ENCODE measurements around the gene WDR1.
A peak's percentile ranks its signal among the peaks of the same experiment; 100 is the strongest.

WDR1 gene, protein sequence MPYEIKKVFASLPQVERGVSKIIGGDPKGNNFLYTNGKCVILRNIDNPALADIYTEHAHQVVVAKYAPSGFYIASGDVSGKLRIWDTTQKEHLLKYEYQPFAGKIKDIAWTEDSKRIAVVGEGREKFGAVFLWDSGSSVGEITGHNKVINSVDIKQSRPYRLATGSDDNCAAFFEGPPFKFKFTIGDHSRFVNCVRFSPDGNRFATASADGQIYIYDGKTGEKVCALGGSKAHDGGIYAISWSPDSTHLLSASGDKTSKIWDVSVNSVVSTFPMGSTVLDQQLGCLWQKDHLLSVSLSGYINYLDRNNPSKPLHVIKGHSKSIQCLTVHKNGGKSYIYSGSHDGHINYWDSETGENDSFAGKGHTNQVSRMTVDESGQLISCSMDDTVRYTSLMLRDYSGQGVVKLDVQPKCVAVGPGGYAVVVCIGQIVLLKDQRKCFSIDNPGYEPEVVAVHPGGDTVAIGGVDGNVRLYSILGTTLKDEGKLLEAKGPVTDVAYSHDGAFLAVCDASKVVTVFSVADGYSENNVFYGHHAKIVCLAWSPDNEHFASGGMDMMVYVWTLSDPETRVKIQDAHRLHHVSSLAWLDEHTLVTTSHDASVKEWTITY

DNA sequence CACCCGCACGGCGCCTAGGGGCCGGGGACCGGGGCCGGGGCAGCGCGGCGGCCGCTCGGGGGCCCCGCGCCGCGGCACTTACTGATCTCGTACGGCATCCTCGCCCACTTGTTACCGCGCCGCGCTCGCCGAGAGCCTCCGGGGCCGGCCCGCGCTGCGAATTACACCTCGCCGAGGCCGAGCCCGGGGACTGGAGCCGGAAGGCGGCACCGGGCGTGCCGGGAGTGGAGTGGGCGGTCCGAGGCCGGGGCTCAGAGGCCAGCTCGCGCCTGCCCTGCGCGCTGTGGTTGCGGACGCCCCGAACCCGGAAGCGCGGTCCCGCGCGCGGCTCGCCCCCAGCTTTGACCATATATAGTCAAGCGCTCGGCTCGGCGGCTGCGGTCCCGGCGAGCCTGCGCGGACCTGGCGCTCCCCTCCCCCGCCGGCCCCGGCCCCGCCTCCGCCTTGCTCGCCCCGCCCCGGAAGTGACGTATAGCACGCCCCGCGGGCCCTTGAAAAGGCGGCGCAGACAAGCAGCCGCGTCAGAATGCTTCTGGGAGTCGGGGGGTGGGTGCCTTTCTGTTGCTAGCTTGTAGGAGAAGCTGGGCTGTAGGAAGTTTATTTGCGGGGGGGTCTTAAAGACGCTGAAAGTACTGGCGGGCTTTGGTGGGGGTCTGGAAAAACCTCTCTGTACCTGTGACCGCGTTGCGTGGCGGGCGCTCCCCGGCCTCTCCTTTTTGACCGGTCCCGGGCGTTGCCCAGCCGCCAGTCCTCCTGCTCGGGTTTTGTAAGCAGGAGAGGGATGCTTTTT lies at the start of gene WDR1:
TSS of gene WDR1 (minus strand) at position 231 of the 790 bp plus-strand sequence. CDS start at position 98, 133 bp downstream.
- DNase-seq = peak; percentile 76

DNA sequence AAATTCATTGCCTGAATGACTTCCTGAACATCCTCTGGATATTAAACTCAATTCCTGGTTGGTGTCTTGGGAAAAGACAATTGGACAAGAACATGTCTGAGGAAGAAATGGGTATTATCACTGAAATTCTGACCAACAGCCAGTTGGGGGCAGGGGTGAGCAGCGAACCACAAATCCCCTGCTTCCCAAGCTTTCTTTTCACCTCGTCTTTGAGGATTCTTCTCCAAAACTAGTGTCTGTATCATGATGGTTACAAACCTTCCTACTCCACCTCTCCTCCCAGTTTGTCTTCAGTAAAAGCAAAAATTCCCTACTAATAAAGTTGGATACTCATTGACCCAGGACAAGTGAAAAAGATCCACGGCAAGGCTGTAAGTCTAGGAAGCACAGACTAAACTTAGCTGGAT lies 48.3 kb upstream of the WDR1 start:
- no peak for DNase-seq

DNA sequence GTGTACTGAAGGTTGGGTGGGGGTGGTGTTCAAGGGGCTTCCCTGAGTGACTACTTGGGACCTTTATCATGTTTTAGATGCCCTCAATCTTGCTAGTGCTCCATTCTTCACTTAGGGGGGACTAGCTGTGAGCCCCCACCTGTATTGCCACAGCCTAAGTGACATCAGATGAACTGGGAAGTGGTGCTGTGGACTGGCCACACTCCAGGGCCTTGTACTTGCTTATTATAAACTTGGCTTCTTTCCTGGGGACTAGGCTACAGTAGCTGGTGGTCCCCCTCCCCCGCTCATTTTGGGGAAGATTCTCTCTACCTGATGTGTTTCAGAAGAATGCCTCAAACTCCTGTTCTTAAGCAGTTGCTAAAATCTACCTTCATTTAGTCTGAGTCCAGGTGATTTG lies 46.7 kb upstream of the WDR1 start:
- no peak for DNase-seq

DNA sequence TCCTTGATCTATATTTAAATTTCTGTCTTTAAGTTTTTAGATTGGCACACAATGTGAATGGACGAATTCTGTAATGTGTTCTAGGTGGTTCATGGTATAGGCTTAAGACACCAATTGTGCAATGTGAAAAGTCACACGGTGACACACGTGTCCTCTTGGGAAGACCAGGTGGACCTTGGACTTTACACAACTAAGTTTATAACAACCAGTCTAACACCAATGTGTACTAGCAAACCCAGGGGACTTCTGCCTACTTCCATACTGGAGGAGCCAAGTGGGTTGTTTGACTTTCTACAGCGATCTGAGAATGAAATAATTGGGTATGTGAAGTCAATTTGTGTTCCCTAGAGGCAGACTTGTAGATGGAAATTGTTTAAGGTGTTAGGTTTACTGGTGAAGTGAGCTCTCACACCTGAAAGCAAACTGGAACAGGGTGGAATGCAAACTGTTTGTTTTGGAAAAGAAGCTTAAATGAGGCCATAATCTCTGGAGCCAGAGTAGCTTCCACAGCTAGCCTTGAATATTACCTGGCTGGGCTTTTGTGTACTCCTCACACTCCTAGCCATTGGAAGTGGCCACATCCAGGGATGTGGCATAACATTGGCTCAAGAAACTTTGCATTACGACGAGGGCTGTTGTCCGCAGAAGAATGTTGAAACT lies 45.9 kb upstream of the WDR1 start:
- no peak for DNase-seq

DNA sequence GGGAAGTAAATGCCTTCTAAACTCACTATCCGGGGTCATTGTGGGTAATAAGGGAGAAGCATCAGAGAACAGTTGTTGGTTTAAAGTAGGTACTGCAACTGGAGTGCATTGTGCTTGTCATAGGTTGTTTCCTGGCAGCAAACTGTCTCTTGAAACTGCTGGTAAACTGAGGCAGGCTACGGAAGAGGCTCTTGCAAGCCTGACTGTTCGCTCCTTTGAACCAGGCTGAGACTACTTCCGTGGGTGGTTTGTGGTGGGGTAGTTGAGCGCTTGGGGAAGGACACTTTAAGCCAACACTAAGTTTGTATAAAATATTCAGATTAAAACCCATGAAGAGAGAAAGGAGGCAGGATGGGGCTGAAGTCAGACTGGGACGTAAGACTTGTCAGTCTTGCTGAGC lies 45.2 kb upstream of the WDR1 start:
- no peak for DNase-seq

DNA sequence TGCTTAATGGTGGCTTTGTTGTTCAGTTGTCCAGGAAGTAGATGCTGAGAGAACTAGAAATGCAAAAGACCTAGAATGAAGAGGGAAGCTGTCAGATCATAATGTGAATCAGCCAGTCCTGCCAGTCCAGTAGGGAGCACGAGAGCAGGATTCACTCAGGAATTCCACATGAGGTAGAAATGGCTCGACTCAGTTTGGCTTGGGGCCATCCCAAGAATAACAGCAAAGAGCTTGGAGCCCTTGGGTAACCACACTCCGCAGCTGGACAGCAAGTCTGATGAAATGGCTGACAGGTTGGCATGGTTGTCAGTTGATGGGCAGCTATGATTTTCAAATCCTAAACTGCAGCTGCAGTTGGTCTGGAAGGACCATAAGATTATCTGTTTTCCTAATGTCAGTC lies 44.5 kb upstream of the WDR1 start:
- no peak for DNase-seq

DNA sequence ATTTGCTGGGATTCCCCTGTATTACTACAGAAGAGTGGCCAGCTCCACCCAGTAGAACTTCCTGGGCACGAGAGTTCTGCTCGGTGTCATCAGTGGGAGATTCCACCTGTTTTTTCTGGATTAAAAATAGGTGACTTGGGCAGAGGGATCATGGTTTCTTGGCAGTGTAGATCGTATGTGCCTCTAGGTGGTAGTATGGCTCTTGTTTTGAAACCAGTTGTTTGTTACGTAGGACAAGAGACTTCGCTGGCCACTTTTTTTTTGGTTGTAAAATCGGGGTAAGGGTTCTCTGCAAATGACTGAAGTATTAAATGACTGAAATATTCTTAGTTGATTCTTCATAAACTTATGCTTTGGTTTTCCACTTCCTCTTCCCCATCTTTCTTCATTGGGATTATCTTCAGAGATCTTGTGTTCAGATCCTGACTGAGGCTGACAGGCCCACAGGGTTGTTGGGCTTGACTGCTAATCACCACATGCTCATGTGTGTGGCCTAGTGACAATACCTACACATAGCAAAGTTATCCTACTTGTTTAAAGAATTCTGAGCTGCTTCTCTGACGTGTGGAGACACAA lies 43.8 kb upstream of the WDR1 start:
- DNase-seq = no peak

DNA sequence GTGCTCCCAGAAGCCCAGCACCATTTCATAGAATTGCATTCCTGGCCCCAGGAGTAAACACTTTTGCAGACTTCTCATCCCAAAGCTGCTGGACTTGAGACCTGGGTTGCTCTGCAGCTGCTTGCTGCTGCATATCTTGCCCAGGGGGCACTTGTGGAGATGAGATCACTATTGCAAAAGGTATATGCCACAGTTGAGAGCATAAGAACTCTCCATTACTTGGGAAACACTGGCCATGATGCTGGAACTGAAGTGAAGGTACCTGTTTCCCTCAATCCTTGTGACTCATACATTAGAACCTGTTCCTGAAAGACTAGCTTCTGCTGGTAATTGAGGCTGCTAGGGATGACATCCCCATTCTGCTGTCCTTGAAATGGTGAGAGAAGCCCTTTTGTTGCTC lies 43.1 kb upstream of the WDR1 start:
- no peak for DNase-seq

DNA sequence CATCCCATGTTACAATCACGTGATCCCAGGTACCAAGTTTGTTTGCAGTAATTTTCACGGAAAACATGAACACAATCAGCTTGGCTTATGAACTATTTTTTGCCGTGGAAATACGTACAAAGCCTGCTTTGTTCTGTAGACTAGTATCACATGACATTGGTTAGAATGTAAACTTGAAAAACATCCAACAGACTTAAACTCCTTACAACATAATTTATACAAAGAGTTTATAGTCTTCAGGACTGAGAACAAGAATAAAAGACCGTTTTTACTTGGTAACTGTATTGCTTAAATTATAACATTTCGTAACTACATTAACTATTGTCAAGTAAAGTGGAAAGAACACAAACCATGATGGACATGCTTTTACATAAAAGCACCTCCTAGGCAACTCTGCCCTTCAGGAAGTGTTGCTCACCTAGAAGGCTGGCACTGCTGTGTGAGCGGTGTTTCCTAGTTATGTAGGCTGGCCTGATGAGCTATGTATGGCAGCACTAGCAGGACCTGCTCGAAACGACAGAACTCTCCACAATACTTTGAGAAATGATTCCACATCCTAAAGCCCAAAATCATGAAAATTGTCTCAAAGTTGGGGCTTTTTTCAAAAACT lies 41.8 kb upstream of the WDR1 start:
- no peak for DNase-seq

DNA sequence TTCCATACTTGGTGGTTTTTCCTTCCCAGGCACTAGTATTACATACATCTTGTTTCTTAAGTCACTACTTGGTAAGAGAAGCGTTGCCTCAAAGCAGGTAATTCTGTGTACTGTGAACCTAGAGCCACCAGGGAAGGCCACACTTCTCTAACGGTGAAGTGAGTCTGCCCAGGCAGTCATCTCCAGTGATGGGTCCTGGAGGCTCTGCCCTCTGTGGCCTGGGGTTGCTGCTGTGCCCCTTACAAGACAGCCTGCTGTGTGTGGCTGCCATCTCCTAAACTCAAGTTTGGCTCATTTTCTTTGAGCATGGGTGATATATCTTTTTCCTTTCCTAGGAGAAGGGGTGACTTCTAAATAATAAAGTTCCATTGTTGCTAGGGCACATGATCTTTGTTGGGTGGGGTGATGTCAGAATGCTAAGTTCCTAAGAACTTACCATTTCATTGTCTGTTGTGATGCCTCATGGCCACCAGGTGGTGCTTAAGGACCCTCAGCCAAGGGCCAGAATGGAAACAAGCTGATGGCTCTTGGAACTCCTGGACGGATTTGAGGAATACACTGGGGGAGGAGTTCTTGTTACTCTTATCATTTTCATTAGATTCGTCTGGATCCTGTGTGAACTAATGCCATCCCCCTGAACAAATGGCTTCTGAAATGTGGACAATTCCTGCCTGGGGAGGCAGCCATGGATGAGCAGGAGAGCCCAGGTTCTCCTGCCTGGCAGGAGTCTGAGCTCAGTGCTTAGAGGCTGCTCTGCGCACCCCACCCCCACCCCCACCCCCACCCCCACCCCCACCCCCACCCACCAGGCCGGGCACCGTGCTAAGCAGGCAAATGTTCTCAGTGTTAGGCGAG lies 41.1 kb upstream of the WDR1 start:
- DNase-seq = peak; percentile 54

DNA sequence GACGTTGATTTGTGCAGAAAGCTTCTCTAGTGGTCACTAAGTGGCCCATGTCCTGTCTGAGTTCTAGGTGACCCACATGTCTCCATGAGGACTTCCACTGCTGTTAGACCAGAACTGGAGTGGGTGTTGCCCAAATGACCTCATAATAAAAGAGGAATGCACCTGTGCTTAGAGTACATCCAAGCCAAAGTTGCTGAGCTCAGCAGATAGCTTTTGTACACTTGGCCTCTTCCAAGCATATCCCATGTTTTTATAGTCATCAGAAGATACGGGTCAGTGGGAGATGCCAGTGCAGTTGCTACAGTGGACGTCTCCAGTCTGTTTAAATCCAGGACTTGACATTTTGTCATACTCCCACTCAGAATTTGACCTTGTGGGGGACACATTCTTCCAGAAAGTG lies 37.6 kb upstream of the WDR1 start:
- no peak for DNase-seq

DNA sequence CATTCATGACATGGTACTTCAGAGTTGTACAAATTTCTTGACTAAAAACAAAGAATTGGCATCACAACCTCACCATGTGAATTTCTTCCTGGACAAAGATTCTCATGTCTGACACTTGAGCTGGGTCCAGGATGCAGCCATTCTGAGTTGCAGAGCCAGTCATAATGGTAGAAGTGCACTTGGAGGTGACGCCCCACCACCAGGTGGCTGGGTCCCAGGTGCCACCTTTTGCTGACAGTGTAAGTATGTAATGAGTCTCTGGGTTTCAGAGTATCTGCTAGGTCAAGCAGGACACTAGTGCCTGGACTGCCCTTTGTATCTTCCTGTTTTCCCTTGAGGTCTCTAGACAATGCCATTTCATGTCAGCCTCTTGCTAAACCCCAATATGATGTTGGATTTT lies 36.6 kb upstream of the WDR1 start:
- no peak for DNase-seq

DNA sequence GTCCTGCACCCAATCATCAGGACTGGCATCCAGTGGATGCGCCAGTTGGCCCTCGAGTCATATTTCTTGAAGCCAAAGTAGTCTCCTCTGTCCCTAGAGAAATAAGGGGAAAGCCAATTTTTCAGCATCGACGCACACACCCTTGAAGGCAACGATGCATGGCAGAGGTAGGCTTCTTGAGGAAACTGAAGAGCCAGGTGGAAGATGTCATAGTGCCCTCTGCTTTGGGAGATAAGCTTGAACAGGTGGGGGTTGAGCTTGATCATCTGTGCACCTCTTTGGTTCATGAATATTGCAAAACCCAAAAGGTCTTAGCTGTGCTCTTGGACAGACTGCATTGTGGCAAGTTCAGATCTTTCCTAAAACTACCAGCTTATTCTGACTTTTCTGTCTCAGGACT lies 34.6 kb upstream of the WDR1 start:
- DNase-seq = no peak

DNA sequence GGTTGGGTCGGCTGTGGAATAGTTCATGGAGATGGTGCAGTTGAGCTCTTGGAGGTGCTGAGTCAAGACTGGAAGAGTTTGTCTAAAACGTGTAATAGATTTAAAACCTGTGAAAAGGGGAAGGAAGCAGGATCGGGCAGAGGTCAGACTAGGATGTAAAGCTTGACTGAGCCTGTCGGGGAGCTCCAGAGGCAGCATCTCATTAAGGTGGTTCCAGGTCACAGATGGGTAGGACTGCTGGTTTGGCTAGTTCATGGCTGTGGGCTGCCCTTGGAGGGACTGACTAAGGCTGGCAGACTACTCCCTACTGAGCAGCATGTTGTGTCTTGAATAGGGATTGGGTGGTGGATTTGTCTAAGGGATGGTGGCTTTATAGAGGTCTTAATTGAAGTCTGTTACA lies 28.4 kb upstream of the WDR1 start:
- no peak for DNase-seq

DNA sequence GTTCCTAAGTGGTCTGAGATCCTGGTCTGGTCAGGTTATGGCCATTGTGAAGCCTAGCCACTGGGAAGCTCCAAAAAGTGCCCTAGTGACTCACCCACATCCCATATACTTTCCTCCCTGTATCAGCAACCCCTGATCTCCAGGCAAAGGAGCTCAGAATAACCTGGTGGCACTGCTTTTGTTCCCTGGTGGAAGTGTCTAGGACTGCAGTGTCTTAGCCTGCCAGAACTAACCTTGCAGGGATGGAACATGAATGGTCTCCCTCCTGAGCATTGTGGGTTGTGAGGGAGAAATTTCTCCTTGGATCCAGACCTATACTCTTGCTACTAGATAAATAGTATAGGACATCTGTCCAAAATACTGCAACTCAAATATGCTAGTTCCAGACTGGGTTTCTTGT lies 27.9 kb upstream of the WDR1 start:
- DNase-seq = no peak

DNA sequence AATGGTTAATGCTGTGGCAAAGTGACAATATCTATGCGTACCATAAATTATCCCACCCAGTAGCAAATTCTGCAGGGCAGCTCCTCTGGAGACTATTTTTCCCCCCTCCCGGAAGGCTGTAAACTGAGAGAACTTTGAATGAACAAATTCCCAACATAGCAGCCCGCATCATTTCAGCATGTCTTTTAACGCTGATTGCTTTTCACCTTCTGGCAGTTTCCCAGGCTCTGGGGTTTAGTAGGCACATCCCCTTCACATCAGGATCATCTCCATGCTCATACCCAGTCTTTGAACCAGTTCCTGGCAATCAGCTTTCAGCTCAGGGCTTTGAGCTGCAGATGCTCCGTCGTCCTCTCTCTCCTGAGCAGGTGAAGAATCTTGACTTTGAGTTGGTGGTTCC lies 26.6 kb upstream of the WDR1 start:
- DNase-seq = no peak

DNA sequence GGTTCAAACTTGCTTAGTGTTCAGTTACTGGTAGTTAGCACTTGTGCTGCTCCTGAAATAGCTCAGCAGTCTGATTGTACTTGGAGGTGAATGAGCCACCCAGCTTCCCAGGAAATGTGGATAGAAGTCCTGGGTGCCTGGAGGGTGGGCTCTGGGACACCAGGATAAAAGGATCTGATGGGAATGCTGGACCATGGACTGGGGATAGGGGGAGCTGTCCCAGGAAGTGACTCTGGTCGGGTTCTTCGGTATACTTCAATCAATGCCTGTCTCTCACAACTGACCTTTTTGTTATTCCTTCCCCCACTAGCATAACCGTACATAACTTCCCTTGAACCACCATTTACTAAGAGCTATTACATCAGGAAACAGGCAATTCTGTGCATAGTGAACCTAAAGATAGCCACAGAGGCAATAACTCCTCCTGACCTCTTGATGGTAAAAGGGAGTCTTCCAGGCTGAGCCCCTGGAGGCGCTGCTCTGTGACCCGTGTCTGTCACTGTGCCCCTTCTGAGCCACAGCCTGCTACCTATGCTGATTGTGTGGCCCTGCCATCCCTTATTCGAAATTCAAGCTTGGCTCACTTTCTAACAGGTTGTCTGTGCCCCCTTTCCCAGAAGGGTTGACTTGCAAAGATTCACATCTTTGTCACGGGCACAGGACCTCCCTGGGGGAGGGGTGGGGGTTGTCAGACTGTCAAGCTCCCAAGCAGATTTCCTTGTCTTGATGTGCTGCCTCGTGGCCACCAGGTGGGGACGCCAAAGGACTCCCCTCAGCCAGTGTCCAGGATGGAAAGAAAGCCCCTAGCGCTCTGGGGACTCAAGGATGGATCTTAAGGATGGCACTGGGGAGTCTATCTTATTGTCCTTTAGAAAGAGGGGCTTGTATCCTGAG lies 24.5 kb upstream of the WDR1 start:
- DNase-seq = no peak

DNA sequence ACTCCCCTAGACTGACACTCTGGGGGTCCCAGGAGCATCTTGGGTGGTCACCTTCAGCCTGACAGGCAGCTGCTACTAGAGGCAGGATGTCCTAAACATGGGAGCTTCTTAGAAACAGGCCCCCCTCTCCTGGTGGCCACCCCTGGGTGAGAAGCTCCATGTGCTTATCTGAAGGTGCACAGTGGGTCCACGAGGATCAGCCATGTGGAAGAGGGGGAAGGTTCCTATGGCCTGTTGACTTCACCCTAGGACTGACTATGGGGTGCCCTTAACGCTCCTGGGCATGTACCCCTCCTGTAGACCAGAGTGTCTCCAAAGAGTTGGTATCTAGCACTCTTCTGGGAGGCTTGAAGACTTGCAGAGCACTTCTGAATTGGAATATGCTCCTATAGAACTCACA lies 22.9 kb upstream of the WDR1 start:
- DNase-seq = no peak

DNA sequence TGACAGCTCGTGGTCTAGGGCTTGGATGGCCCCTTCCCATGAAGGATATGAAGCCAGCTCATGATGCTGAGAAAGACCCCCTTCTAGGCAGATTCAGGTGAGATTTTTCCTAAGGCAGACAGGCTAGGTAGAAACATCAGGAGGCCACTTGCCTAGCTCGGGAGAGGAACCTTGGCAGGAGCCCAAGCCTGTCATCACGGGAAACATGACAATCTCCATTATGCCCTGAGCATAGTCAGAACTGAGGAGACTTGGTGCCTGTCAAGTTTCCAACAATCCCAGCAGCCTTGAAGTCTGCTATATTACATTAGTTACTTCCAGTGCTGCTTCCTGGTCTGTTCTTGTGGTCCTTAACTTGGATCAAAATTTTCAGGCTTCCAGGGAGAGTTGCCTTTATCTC lies 18.7 kb upstream of the WDR1 start:
- DNase-seq = peak; percentile 41

DNA sequence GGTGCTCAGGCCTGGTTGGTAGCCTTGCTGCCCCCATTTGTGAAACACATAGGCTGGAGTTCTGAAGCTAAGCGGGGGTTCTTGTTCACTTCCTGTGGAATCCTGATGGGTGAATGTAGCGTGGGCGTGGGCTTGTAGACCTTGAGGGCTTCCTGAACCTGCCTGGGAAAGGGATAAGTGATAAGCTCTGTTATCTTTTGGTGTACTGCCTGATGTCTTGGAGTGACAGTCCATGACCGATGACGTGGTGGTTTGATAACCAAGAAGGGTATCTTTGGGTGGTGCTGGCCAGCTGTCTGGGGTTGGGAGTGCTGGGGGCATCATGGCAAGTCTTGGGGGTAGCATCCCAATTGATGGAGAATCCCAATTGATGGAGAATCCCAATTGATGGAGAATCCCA lies 17.5 kb upstream of the WDR1 start:
- no peak for DNase-seq

DNA sequence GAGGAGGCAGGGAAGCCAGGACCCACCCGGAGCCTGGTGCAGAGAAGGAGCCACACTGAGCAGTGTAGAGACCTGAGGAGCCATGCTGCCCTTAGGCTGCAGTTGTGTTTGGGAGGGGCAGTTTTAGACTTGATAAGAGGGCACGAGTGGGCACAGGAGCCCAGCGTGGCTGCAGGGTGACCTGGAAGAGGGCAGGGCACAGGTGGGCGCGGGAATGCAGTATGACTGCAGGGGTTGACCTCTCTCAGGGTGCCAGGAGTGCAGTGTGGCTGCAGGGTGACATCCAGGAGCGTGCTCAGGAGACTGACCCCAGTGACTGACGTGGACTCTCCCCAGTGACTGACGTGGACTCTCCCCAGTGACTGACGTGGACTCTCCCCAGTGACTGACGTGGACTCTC lies 14.6 kb upstream of the WDR1 start:
- no peak for DNase-seq

All from NCI-H345 (cell line).